ENCODE data around the gene MRPL40.

The MRPL40 gene

DNA sequence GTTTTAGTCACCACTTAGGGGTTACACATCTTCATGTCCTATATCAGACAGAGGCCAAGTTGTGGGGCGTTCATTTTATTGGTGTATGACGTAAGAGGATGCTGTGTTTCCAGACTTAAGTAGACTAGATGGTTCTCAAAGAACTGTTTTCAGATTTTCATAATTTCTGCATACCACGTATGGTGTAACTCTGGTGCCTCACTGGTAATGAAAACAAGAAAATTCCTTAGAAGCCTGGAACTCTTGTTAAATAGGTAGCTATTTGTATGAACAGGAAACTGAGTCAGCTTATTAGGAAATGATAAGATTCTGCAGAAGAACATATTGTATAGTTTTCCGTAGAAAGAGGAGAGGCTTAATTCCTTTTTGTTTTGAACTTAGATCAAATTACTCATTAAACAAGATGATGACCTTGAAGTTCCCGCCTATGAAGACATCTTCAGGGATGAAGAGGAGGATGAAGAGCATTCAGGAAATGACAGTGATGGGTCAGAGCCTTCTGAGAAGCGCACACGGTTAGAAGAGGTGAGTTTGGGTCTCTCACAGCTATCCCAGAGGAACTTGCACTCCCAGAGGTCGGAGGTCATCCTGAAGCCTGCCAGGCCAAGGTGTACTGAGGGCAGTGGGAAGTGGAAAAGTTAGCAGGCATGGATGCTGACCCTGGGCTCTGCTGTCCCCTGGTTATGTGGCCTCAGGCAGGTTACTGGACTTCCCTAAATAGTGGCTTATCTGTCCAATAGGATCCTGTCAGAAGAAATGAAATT lies 51.3 kb downstream of the MRPL40 start:
- DNase-seq, result no peak

Measured in NCI-H187 (cell line).